Nephron progenitor cell (in vitro differentiated cells): ENCODE measurements around the gene CITED4.

ENCODE experiments used
- DNase-seq: peaks from one replicate; pipeline ENCODE4 v3.0.0; 2021
- H3K27ac Mint-ChIP-seq: 2 replicates; pipeline ENCODE4 v1.8.0; 2021; ENCODE audit warnings: mild to moderate bottlenecking, moderate library complexity, mixed read lengths
- H3K27me3 Mint-ChIP-seq: 2 replicates; pipeline ENCODE4 v1.8.0; 2021; ENCODE audit warnings: mild to moderate bottlenecking, low read depth, mixed read lengths; ENCODE audit not compliant: poor library complexity
- H3K36me3 Mint-ChIP-seq: 2 replicates; pipeline ENCODE4 v1.8.0; 2021; ENCODE audit warnings: low read depth, mixed read lengths
- H3K4me1 Mint-ChIP-seq: 2 replicates; pipeline ENCODE4 v1.8.0; 2021; ENCODE audit warnings: mixed read lengths
- H3K4me3 Mint-ChIP-seq: 2 replicates; pipeline ENCODE4 v1.8.0; 2021; ENCODE audit warnings: mild to moderate bottlenecking, moderate library complexity, mixed read lengths
- H3K9me3 Mint-ChIP-seq: 2 replicates; pipeline ENCODE4 v1.8.0; 2021; ENCODE audit warnings: mild to moderate bottlenecking, moderate library complexity, mixed read lengths
- TF ChIP-seq, protein P1 (sequence below): fragments of 200-600 bp; sonication (generic); IDR thresholded peaks from 2 replicates; pipeline ENCODE4 v1.5.0; 2021; ENCODE audit warnings: antibody characterized with exemption

The CITED4 gene

GRCh38 chr1:40906781-40907400 lies 44.7 kb upstream of the CITED4 start:
- H3K4me3 Mint-ChIP-seq = no peak overlapping the region
- no peaks in the 10 kb centered on the region for H3K9me3 Mint-ChIP-seq
- DNase-seq = no peak
- TF ChIP-seq, protein P1, sequence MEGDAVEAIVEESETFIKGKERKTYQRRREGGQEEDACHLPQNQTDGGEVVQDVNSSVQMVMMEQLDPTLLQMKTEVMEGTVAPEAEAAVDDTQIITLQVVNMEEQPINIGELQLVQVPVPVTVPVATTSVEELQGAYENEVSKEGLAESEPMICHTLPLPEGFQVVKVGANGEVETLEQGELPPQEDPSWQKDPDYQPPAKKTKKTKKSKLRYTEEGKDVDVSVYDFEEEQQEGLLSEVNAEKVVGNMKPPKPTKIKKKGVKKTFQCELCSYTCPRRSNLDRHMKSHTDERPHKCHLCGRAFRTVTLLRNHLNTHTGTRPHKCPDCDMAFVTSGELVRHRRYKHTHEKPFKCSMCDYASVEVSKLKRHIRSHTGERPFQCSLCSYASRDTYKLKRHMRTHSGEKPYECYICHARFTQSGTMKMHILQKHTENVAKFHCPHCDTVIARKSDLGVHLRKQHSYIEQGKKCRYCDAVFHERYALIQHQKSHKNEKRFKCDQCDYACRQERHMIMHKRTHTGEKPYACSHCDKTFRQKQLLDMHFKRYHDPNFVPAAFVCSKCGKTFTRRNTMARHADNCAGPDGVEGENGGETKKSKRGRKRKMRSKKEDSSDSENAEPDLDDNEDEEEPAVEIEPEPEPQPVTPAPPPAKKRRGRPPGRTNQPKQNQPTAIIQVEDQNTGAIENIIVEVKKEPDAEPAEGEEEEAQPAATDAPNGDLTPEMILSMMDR = no peak
- no peaks in the 10 kb centered on the region for H3K36me3 Mint-ChIP-seq
- H3K4me1 Mint-ChIP-seq = peaks cover 5% of the 10 kb centered on the region
- peaks cover 18% of the 10 kb centered on the region for H3K27me3 Mint-ChIP-seq
- no peak overlapping the region for H3K27ac Mint-ChIP-seq

DNA sequence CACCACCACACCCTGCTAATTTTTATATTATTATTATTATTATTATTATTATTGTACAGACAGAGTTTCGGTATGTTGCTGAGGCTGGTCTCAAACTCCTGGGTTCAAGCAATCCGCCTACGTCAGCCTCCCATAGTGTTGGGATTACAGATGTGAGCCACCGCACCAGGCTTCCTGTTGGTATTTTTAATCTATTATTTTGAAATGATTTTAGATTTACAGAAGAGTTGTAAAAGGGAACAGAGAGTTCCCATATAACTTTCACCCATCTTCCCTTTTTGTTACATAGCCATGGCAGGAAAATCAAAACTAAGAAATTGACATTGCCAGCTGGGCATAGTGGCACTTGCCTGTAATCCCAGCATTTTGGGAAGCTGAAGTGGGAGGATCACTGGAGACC lies 42.9 kb upstream of the CITED4 start:
- Mint-ChIP-seq H3K4me3 (no peak overlapping the region), H3K9me3 (no peaks in the 10 kb centered on the region), H3K4me1 (peaks cover 7% of the 10 kb centered on the region), H3K36me3 (no peaks in the 10 kb centered on the region), H3K27me3 (peaks cover 8% of the 10 kb centered on the region), H3K27ac (no peak overlapping the region)
- no peak for DNase-seq
- TF ChIP-seq, protein P1 = no peak

DNA sequence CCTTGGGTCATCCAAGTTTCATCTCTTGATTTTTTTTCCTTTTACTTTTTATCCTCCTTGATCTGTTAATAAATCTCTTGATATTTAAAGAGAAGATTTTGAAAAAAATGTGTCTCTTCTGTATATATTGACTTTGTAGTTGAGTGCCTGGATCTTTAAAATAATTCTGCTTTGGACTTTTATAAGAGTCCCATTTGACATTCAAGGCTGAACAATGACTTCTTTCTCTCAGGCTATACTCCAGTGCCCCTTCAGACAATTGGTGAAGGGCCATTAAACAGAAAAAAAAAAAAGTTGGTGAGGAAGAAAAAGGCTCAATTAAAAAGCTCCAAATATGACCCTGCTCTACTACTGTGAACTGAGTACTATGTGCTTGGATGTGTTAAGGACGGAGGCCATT lies 40.9 kb upstream of the CITED4 start:
- Mint-ChIP-seq H3K36me3 (no peaks in the 10 kb centered on the region), H3K27ac (no peak overlapping the region)

DNA sequence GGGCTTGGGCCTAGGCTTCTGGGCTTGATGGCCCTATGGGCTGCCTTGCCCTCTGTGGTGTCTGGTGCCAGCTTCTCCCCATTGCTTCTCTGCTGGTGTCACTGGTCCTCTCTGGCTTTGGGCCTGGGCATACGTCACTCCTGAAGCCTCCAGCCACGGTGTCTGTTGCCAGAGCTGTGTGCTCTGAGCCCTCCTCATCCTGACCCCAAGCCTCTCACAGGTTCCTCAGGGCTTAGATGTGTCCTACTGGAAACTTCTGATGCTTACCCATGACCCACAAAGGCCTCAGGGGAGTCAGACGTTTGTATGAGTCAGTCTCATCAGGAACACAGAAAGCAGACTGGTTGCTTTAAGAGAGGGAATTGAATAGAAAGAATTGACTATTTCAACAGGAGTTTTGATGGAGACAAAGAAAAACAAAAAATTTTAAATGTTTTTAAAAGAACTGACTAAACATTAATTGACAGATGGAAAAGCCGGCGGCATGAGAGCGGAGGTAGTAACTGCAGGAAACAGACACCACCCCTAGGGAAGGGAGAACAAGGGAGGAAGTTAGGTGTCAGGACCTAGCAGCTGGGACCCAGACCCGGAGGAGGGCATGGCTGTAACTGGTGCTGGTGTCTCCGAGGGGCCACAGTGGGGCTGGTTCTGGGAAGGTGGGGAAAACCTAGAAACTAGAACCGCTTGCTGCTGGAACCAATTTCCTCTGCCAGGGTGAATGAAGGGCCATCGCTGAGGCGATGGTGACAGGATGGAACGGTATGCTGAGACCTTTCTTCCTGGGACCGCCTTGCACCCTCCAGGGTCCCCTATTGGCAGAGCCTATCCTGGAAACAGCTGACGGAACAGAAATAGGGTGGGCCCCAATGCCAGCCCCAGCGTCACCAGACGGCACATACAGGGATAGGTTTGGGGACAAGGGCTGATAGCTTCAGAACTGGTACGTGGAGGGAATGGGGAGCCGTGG lies 40.0 kb upstream of the CITED4 start:
- no peaks in the 10 kb centered on the region for H3K36me3 Mint-ChIP-seq
- no peak overlapping the region for H3K4me3 Mint-ChIP-seq
- TF ChIP-seq, protein P1 = no peak
- DNase-seq = no peak
- H3K9me3 Mint-ChIP-seq = no peaks in the 10 kb centered on the region
- H3K4me1 Mint-ChIP-seq = peaks cover 12% of the 10 kb centered on the region
- no peak overlapping the region for H3K27ac Mint-ChIP-seq
- H3K27me3 Mint-ChIP-seq = peaks cover 11% of the 10 kb centered on the region

More for the DNA sequence above, 40.9 kb upstream of the CITED4 start:
- H3K9me3 Mint-ChIP-seq = no peaks in the 10 kb centered on the region
- H3K27me3 Mint-ChIP-seq = peaks cover 14% of the 10 kb centered on the region
- no peak overlapping the region for H3K4me3 Mint-ChIP-seq
- TF ChIP-seq, protein P1 = no peak
- peaks cover 7% of the 10 kb centered on the region for H3K4me1 Mint-ChIP-seq
- DNase-seq = no peak

DNA sequence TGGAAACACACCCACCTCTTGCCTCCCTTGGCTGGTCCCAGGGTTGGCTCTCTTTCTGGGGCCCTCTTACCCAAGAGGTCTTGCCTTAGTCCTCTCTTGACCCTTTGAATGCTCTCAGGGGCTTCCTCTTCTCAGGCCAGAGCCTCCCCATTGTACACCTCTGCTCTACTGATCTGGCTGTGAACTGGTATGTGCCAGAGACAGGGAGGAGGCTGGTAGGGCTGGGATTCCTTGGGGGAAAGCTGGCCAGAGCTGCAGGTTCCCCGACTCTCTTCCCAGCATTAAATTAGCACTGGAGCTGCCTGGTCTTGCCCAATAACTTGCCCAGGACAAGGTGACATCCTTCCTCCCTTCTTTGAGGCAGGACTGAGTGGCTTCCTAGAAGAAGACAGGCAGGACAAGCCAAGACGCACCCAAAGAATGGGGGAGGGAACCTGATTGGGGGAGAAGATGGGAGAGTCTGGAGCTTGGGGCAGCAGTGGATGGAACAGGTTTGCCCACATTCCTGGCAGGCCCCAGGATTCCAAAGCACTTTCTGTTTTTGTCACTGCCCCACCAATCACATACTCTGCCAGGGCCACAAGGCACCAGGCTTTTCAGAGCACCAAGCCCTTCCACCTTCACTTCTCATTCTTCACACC lies 37.2 kb upstream of the CITED4 start:
- Mint-ChIP-seq H3K9me3 (peaks cover 14% of the 10 kb centered on the region), H3K27me3 (peaks cover 10% of the 10 kb centered on the region), H3K36me3 (no peaks in the 10 kb centered on the region), H3K4me3 (no peak overlapping the region), H3K4me1 (peaks cover 12% of the 10 kb centered on the region), H3K27ac (no peak overlapping the region)
- TF ChIP-seq, protein P1 = no peak
- no peak for DNase-seq
